H9 (cell line): ENCODE results near the gene MGST2. TPM values are rescaled to one million over a fixed set of nuclear protein-coding genes. Genes with fewer than 3 reads are reported as not detected.

Source experiments
- DNase-seq: peaks from one replicate; pipeline ENCODE4 v3.0.0-alpha.2; 2017
- H2AFZ ChIP-seq: one replicate; pipeline ENCODE4 v1.6.1; 2013; ENCODE audit warnings: mild to moderate bottlenecking, low read length, control low read depth, moderate library complexity
- H2AK5ac ChIP-seq: 2 replicates; pipeline ENCODE4 v1.6.1; 2013; ENCODE audit warnings: low read length, control low read depth, mixed read lengths; ENCODE audit not compliant: insufficient read length
- H2BK120ac ChIP-seq: one replicate; pipeline ENCODE4 v1.6.1; 2013; ENCODE audit warnings: low read depth, mild to moderate bottlenecking, low read length, control low read depth, inconsistent platforms; ENCODE audit not compliant: poor library complexity, severe bottlenecking
- H2BK12ac ChIP-seq: 2 replicates; pipeline ENCODE4 v1.6.1; 2013; ENCODE audit warnings: low read length, control low read depth, mixed read lengths, low read depth; ENCODE audit not compliant: insufficient read length
- H2BK15ac ChIP-seq: 2 replicates; pipeline ENCODE4 v1.6.1; 2013; ENCODE audit warnings: low read depth, low read length, control low read depth
- H2BK20ac ChIP-seq: one replicate; pipeline ENCODE4 v1.6.1; 2013; ENCODE audit warnings: low read depth, mild to moderate bottlenecking, low read length, control low read depth, inconsistent platforms; ENCODE audit not compliant: poor library complexity, severe bottlenecking
- H2BK5ac ChIP-seq: 2 replicates; pipeline ENCODE4 v1.6.1; 2013; ENCODE audit warnings: low read length, control low read depth, mixed read lengths; ENCODE audit not compliant: insufficient read length
- H3K14ac ChIP-seq: 2 replicates; pipeline ENCODE4 v1.6.1; 2013; ENCODE audit warnings: low read length, control low read depth; ENCODE audit not compliant: insufficient read depth
- H3K18ac ChIP-seq: 2 replicates; pipeline ENCODE4 v1.6.1; 2013; ENCODE audit warnings: low read depth, mild to moderate bottlenecking, mixed read lengths, low read length, control low read depth; ENCODE audit not compliant: insufficient read length
- H3K23ac ChIP-seq: 2 replicates; pipeline ENCODE4 v1.6.1; 2013; ENCODE audit warnings: low read length, control low read depth, mixed read lengths, low read depth; ENCODE audit not compliant: insufficient read length
- H3K23me2 ChIP-seq: 2 replicates; pipeline ENCODE4 v1.6.1; 2013; ENCODE audit warnings: low read depth, mild to moderate bottlenecking, mixed read lengths, low read length, control low read depth; ENCODE audit not compliant: insufficient read length, poor library complexity, severe bottlenecking
- H3K27ac ChIP-seq: 2 replicates; pipeline ENCODE4 v1.5.1; 2013; ENCODE audit warnings: low read length, control low read depth, mixed read lengths, low read depth; ENCODE audit not compliant: insufficient read length
- H3K27me3 ChIP-seq: 2 replicates; pipeline ENCODE4 v1.6.1; 2013; ENCODE audit warnings: low read length, control low read depth, inconsistent platforms; ENCODE audit not compliant: insufficient read depth
- H3K4ac ChIP-seq: 2 replicates; pipeline ENCODE4 v1.6.1; 2013; ENCODE audit warnings: low read depth, mild to moderate bottlenecking, control low read depth, inconsistent platforms, low read length, moderate library complexity
- H3K4me1 ChIP-seq: 2 replicates; pipeline ENCODE4 v1.6.1; 2013; ENCODE audit warnings: low read length, control low read depth, inconsistent platforms; ENCODE audit not compliant: insufficient read depth
- H3K4me2 ChIP-seq: 2 replicates; pipeline ENCODE4 v1.6.1; 2013; ENCODE audit warnings: low read length, control low read depth, mixed read lengths; ENCODE audit not compliant: insufficient read length, insufficient read depth
- H3K56ac ChIP-seq: 2 replicates; pipeline ENCODE4 v1.6.1; 2013; ENCODE audit warnings: low read depth, mild to moderate bottlenecking, mixed read lengths, low read length, control low read depth; ENCODE audit not compliant: insufficient read length
- H3K79me1 ChIP-seq: 2 replicates; pipeline ENCODE4 v1.6.1; 2013; ENCODE audit warnings: low read depth, mild to moderate bottlenecking, moderate library complexity, low read length, control low read depth, inconsistent platforms; ENCODE audit not compliant: insufficient read depth, poor library complexity, severe bottlenecking
- H3K79me2 ChIP-seq: 2 replicates; pipeline ENCODE4 v1.6.1; 2013; ENCODE audit warnings: low read length, control low read depth, inconsistent platforms; ENCODE audit not compliant: insufficient read depth
- H3K9ac ChIP-seq: 2 replicates; pipeline ENCODE4 v1.6.1; 2013; ENCODE audit warnings: low read length, control low read depth, mixed read lengths; ENCODE audit not compliant: insufficient read length; ENCODE audit errors: extremely low read depth
- H3K9me3 ChIP-seq: one replicate; pipeline ENCODE4 v1.6.1; 2013; ENCODE audit warnings: low read depth, low read length, inconsistent platforms; ENCODE audit not compliant: control insufficient read depth
- H3T11ph ChIP-seq: one replicate; pipeline ENCODE4 v1.6.1; 2013; ENCODE audit warnings: mild to moderate bottlenecking, low read length, control low read depth, inconsistent platforms
- H4K20me1 ChIP-seq: one replicate; pipeline ENCODE4 v1.6.1; 2013; ENCODE audit not compliant: control insufficient read depth, insufficient read length, insufficient read depth
- H4K5ac ChIP-seq: 2 replicates; pipeline ENCODE4 v1.6.1; 2013; ENCODE audit warnings: low read depth, mild to moderate bottlenecking, mixed read lengths, low read length, control low read depth; ENCODE audit not compliant: insufficient read length
- H4K8ac ChIP-seq: replicated peaks from 2 replicates; pipeline ENCODE4 v1.6.1; 2013; ENCODE audit warnings: low read length, control low read depth, mixed read lengths, low read depth; ENCODE audit not compliant: insufficient read length
- H4K91ac ChIP-seq: 2 replicates; pipeline ENCODE4 v1.6.1; 2013; ENCODE audit warnings: low read depth, mild to moderate bottlenecking, moderate library complexity, mixed read lengths, low read length, control low read depth; ENCODE audit not compliant: insufficient read length
- H3K27ac Mint-ChIP-seq, 3 experiments: 2 replicates in 2 of 3; 3 replicates in 1 of 3; pipeline ENCODE4 v1.8.0; 2020 to 2021; ENCODE audit warnings: mixed read lengths in 3 of 3, mild to moderate bottlenecking in 1 of 3, moderate library complexity in 1 of 3
- H3K27me3 Mint-ChIP-seq: 2 replicates; pipeline ENCODE4 v1.8.0; 2021; ENCODE audit warnings: low read depth, mild to moderate bottlenecking, moderate library complexity, mixed read lengths
- H3K36me3 Mint-ChIP-seq, 3 experiments: 2 replicates in 2 of 3; 3 replicates in 1 of 3; pipeline ENCODE4 v1.8.0; 2020 to 2021; ENCODE audit warnings: low read depth in 3 of 3, mixed read lengths in 3 of 3; ENCODE audit not compliant: insufficient read depth in 1 of 3
- H3K4me1 Mint-ChIP-seq, 2 experiments: 2 replicates each; pipeline ENCODE4 v1.8.0; 2020; ENCODE audit warnings: mixed read lengths in 2 of 2
- H3K4me3 Mint-ChIP-seq, 2 experiments: 2 replicates in 1 of 2; 3 replicates in 1 of 2; pipeline ENCODE4 v1.8.0; 2020 to 2021; ENCODE audit warnings: mild to moderate bottlenecking in 2 of 2, mixed read lengths in 2 of 2, moderate library complexity in 1 of 2
- H3K9me3 Mint-ChIP-seq, 2 experiments: 2 replicates in 1 of 2; 3 replicates in 1 of 2; pipeline ENCODE4 v1.8.0; 2020; ENCODE audit warnings: mild to moderate bottlenecking in 2 of 2, mixed read lengths in 2 of 2, moderate library complexity in 1 of 2
- WGBS: extraction: QIAGEN DNeasy Blood & Tissue Kit; methylation state at CpG from one replicate; pipeline ENCODE4 v1.1.7; 2013; ENCODE audit warnings: missing lambda C conversion rate, low lambda C conversion rate, mixed read lengths; ENCODE audit not compliant: insufficient read length; ENCODE audit errors: extremely low coverage; 5-methylcytosine and 5-hydroxymethylcytosine counted together
- total RNA-seq: library from RNA; stranded (reverse); gene quantifications from 2 replicates; pipeline ENCODE4 v1.2.1, GENCODE V29; 2021
- TF ChIP-seq, protein P1 (sequence below): fragments of 200-600 bp; sonication (generic); conservative IDR thresholded peaks from 3 replicates; pipeline ENCODE4 v1.8.0; 2021; ENCODE audit warnings: antibody characterized with exemption, mild to moderate bottlenecking

Gene MGST2
- total RNA-seq, 1 experiment from 2014 or later: 6.4 TPM

DNA sequence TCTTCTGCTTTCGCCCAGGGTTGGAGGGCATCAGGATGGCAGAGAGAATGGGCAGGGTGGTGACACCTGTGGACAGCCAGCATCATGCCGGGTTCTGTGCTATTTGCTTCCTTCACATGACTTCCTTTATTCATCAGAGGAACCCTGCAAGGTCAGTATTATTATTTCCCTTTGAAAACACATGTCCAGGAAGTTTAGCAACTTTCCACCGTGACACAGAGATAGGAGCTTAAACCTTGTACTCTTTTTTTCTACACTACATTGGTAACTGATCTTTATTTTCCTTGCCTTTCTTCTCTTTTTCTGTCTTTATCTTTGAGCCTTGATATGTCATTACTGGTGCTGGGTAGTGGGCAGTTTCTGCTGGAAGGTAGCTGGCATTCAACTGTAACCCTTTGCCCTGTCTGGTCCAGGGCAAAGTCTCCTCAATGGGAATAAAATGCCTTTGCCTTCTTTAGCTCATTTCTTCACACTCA is 5.0 kb upstream of the MGST2 start:
- H3K4me1 Mint-ChIP-seq: peaks cover 21 to 27% of the 10 kb centered on the region in 2 experiments
- TF ChIP-seq, protein P1, sequence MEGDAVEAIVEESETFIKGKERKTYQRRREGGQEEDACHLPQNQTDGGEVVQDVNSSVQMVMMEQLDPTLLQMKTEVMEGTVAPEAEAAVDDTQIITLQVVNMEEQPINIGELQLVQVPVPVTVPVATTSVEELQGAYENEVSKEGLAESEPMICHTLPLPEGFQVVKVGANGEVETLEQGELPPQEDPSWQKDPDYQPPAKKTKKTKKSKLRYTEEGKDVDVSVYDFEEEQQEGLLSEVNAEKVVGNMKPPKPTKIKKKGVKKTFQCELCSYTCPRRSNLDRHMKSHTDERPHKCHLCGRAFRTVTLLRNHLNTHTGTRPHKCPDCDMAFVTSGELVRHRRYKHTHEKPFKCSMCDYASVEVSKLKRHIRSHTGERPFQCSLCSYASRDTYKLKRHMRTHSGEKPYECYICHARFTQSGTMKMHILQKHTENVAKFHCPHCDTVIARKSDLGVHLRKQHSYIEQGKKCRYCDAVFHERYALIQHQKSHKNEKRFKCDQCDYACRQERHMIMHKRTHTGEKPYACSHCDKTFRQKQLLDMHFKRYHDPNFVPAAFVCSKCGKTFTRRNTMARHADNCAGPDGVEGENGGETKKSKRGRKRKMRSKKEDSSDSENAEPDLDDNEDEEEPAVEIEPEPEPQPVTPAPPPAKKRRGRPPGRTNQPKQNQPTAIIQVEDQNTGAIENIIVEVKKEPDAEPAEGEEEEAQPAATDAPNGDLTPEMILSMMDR: no peak
- H3K27me3 Mint-ChIP-seq: peaks cover 11% of the 10 kb centered on the region

More for the DNA sequence above, 5.0 kb upstream of the MGST2 start:
- Histone ChIP-seq H2BK5ac (no peak overlapping the region), H3K79me2 (no peaks in the 10 kb centered on the region), H2AFZ (no peak overlapping the region), H3K23me2 (peaks cover 2% of the 10 kb centered on the region), H3T11ph (no peak overlapping the region), H4K8ac (no peak overlapping the region), H2BK20ac (no peak overlapping the region), H3K4ac (no peak overlapping the region), H3K9ac (no peak overlapping the region), H3K18ac (no peak overlapping the region), H3K79me1 (no peaks in the 10 kb centered on the region), H3K9me3 (no peaks in the 10 kb centered on the region), H2BK120ac (no peak overlapping the region), H3K4me2 (no peak overlapping the region), H4K20me1 (no peaks in the 10 kb centered on the region), H3K27ac (no peak overlapping the region), H3K27me3 (no peaks in the 10 kb centered on the region), H4K5ac (no peak overlapping the region), H2AK5ac (no peak overlapping the region), H4K91ac (no peak overlapping the region), H3K14ac (no peak overlapping the region), H2BK12ac (no peak overlapping the region), H3K56ac (no peak overlapping the region), H3K4me1 (peaks cover 3% of the 10 kb centered on the region), H2BK15ac (no peak overlapping the region), H3K23ac (no peak overlapping the region)
- Mint-ChIP-seq H3K9me3 (no peaks in the 10 kb centered on the region), H3K4me3 (no peak overlapping the region), H3K27ac (no peak overlapping the region), H3K36me3 (no peaks in the 10 kb centered on the region)
- WGBS: no CpG with 5 or more reads among the region's 3 CpGs
- DNase-seq: no peak
